Sciatic nerve (tissue), 2 donors: Measurements from ENCODE around the gene CHD9. TPM values are rescaled to one million over a fixed set of nuclear protein-coding genes. Genes with fewer than 3 reads are reported as not detected.

Source experiments
- ATAC-seq: fragments of 200-7000 bp; cut with Tn5 transposase; one replicate; pipeline ENCODE4 v1.9.1; 2020; ENCODE audit warnings: mild to moderate bottlenecking, moderate library complexity
- DNase-seq: peaks from one replicate; pipeline ENCODE4 v3.0.0-alpha.2; 2020; ENCODE audit warnings: low spot score
- intact Hi-C: fragments of 100-400 bp; cut with DNase I; formaldehyde crosslinking; loops from one replicate; pipeline ENCODE4 v1.14.2; 2022
- total RNA-seq: library from RNA; stranded (reverse); fragmentation: NEBNext Ultra II Directional; extraction: Animal tissue kit (Norgen Biotek cat#: 25700); gene quantifications from one replicate; pipeline ENCODE4 v1.2.1, GENCODE V29; 2021
- donor health status: DM: no; HTN: no; CAD: no.
- donor health status: DM: no; HTN: no; CAD: no.

The CHD9 gene
- total RNA-seq, 1 donor from 2014 or later = 137 TPM

- no peak for ATAC-seq
- intact Hi-C loops = no loop called here
- no peak for DNase-seq
Observed at GRCh38 chr16:53111078-53111791, 56.4 kb downstream of the CHD9 start.

GRCh38 chr16:53112015-53112414 lies 57.2 kb downstream of the CHD9 start:
- intact Hi-C loops = no loop called here
- ATAC-seq = no peak
- DNase-seq = no peak

- no peak for DNase-seq
- no peak for ATAC-seq
- intact Hi-C loops = no loop called here
Observed at GRCh38 chr16:53115047-53115446, 60.3 kb downstream of the CHD9 start.

GRCh38 chr16:53115773-53116172 lies 61.0 kb downstream of the CHD9 start:
- ATAC-seq = no peak
- intact Hi-C loops = no loop called here
- DNase-seq = no peak

GRCh38 chr16:53121043-53121620 lies 66.3 kb downstream of the CHD9 start:
- no peak for DNase-seq
- intact Hi-C loops = no loop called here
- peak; percentile 27 for ATAC-seq

GRCh38 chr16:53121661-53122060 lies 66.9 kb downstream of the CHD9 start:
- no peak for DNase-seq
- peak; percentile 89 for ATAC-seq
- intact Hi-C loops = no loop called here

GRCh38 chr16:53123747-53124146 lies 69.0 kb downstream of the CHD9 start:
- intact Hi-C loops = no loop called here
- ATAC-seq (no peak), DNase-seq (no peak)

GRCh38 chr16:53126390-53126789 lies 71.6 kb downstream of the CHD9 start:
- no peak for DNase-seq
- intact Hi-C loops = no loop called here
- ATAC-seq = no peak

GRCh38 chr16:53129281-53130158 lies 74.7 kb downstream of the CHD9 start:
- ATAC-seq = peak; percentile 6
- intact Hi-C loops = loop anchor here (5.0 kb wide), 1 partner anchor 153 kb away; no protein-coding TSS in a partner anchor
- no peak for DNase-seq

GRCh38 chr16:53130159-53131049 lies 75.6 kb downstream of the CHD9 start:
- intact Hi-C loops = loop anchor here (5.0 kb wide), 1 partner anchor 152 kb away; no protein-coding TSS in a partner anchor
- ATAC-seq = peak; percentile 94
- DNase-seq = peak; percentile 97

GRCh38 chr16:53131050-53131362 lies 76.2 kb downstream of the CHD9 start:
- DNase-seq (no peak), ATAC-seq (no peak)
- intact Hi-C loops = loop anchor here (5.0 kb wide), 1 partner anchor 151 kb away; no protein-coding TSS in a partner anchor

GRCh38 chr16:53131363-53132071 lies 76.7 kb downstream of the CHD9 start:
- ATAC-seq (peak; percentile 31), DNase-seq (peak; percentile 79)
- intact Hi-C loops = loop anchor here (5.0 kb wide), 1 partner anchor 151 kb away; no protein-coding TSS in a partner anchor

- ATAC-seq (no peak), DNase-seq (no peak)
- intact Hi-C loops = loop anchor here (5.0 kb wide), 1 partner anchor 150 kb away; no protein-coding TSS in a partner anchor
Observed at GRCh38 chr16:53132406-53132805, 77.6 kb downstream of the CHD9 start.

GRCh38 chr16:53135329-53135728 lies 80.5 kb downstream of the CHD9 start:
- DNase-seq (no peak), ATAC-seq (no peak)
- intact Hi-C loops = no loop called here

- no peak for DNase-seq
- no peak for ATAC-seq
- intact Hi-C loops = no loop called here
Observed at GRCh38 chr16:53142823-53143568, 88.2 kb downstream of the CHD9 start.

GRCh38 chr16:53147500-53148065 lies 92.8 kb downstream of the CHD9 start:
- no peak for DNase-seq
- intact Hi-C loops = no loop called here
- ATAC-seq = no peak

- intact Hi-C loops = loop anchor here (10.0 kb wide), 1 partner anchor 96 kb away; the partner anchor contains the start of genes CHD9 and CHD9NB
- ATAC-seq = no peak
- DNase-seq = no peak
Observed at GRCh38 chr16:53150769-53151168, 96.0 kb downstream of the CHD9 start.
